Vagina (tissue), 2 donors: Measurements from ENCODE around the gene GRAMD1B.
"Not testable (repeated sequence)": the region's sequence is repeated elsewhere in the genome, so short reads cannot be mapped to it uniquely, and the experiment has no call there.

Experiments
- CTCF ChIP-seq, 3 experiments: fragments of 450-650 bp in 2 of 3; fragments of 200-600 bp in 1 of 3; sonication (generic) in 1 of 3; IDR thresholded peaks; one replicate each; pipeline ENCODE4 v1.5.1; 2017 to 2019; ENCODE audit warnings: antibody characterized with exemption in 3 of 3, mild to moderate bottlenecking in 2 of 3, moderate library complexity in 2 of 3
- POLR2A ChIP-seq, 2 donors: fragments of 450-650 bp; IDR thresholded peaks; one replicate each; pipeline ENCODE4 v1.6.1; 2017; ENCODE audit warnings: antibody characterized with exemption in 2 of 2, mild to moderate bottlenecking in 2 of 2, moderate library complexity in 2 of 2

GRCh38 chr11:123466172-123466571, 36.1 kb downstream of the GRAMD1B start:
- not testable (repeated sequence) for TF ChIP-seq CTCF, POLR2A (IDR thresholded peaks at IDR 0.05)
